WERI-Rb-1 (cell line): ENCODE results near the gene RAD51B.
A peak's percentile ranks its signal among the peaks of the same experiment; 100 is the strongest.

Source experiments
- DNase-seq: peaks from one replicate; pipeline ENCODE4 v3.0.0-alpha.2; 2020
- H3K27ac ChIP-seq: fragments of 250-450 bp; sonication (Bioruptor Pico); 2 replicates; pipeline ENCODE4 v1.5.1; 2020; ENCODE audit warnings: mild to moderate bottlenecking, moderate library complexity
- H3K27me3 ChIP-seq: fragments of 250-450 bp; sonication (Bioruptor Pico); 2 replicates; pipeline ENCODE4 v1.5.1; 2021; ENCODE audit warnings: mild to moderate bottlenecking, low read depth, moderate library complexity; ENCODE audit not compliant: insufficient read depth, severe bottlenecking
- H3K36me3 ChIP-seq: fragments of 250-450 bp; sonication (Bioruptor Pico); 2 replicates; pipeline ENCODE4 v1.5.1; 2020; ENCODE audit warnings: mild to moderate bottlenecking, moderate library complexity
- H3K4me3 ChIP-seq: 2 replicates; pipeline ENCODE4 v1.5.1; 2011; ENCODE audit warnings: low read depth, mild to moderate bottlenecking, control low read depth, low read length
- H3K9me3 ChIP-seq: fragments of 250-450 bp; sonication (Bioruptor Pico); 2 replicates; pipeline ENCODE4 v1.5.1; 2021; ENCODE audit warnings: mild to moderate bottlenecking, moderate library complexity; ENCODE audit not compliant: severe bottlenecking
- TF ChIP-seq, protein P1 (sequence below): IDR thresholded peaks from 2 replicates; pipeline ENCODE4 v1.5.1; 2011; ENCODE audit warnings: low read depth, mild to moderate bottlenecking, control low read depth, inconsistent platforms, low read length

Gene RAD51B

DNA sequence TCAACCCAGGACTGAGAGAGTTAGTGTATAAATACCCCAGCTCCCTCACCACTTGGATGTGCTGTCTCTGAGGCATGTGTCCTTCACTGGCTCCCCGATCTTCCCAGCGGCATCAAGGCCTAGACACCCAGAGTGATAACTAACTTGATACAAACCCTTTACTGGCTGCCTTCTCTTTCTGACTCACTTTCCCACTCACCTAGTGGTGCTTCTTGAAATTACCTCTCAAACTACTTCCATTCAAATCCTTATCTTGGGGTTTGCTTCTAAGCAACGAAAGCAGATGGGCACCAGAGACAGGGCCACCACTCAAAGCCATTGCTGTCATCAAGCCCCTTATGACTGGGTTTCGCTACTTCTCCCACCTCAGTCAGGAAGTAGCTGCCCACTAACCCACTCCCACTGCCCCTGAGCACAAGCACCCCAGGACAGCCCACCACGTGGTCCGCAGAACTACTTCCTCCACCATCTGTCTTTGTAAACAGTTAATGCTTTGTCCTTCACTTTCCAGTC is 956.1 kb downstream of the RAD51B start:
- no peaks in the 10 kb centered on the region for H3K27me3 ChIP-seq
- no peak for DNase-seq
- peaks cover 2% of the 10 kb centered on the region for H3K9me3 ChIP-seq
- no peak overlapping the region for H3K27ac ChIP-seq
- H3K36me3 ChIP-seq = no peaks in the 10 kb centered on the region
- H3K4me3 ChIP-seq = no peak overlapping the region
- TF ChIP-seq, protein P1, sequence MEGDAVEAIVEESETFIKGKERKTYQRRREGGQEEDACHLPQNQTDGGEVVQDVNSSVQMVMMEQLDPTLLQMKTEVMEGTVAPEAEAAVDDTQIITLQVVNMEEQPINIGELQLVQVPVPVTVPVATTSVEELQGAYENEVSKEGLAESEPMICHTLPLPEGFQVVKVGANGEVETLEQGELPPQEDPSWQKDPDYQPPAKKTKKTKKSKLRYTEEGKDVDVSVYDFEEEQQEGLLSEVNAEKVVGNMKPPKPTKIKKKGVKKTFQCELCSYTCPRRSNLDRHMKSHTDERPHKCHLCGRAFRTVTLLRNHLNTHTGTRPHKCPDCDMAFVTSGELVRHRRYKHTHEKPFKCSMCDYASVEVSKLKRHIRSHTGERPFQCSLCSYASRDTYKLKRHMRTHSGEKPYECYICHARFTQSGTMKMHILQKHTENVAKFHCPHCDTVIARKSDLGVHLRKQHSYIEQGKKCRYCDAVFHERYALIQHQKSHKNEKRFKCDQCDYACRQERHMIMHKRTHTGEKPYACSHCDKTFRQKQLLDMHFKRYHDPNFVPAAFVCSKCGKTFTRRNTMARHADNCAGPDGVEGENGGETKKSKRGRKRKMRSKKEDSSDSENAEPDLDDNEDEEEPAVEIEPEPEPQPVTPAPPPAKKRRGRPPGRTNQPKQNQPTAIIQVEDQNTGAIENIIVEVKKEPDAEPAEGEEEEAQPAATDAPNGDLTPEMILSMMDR = peak; percentile 28; the same call in 1 of the 2 replicates

DNA sequence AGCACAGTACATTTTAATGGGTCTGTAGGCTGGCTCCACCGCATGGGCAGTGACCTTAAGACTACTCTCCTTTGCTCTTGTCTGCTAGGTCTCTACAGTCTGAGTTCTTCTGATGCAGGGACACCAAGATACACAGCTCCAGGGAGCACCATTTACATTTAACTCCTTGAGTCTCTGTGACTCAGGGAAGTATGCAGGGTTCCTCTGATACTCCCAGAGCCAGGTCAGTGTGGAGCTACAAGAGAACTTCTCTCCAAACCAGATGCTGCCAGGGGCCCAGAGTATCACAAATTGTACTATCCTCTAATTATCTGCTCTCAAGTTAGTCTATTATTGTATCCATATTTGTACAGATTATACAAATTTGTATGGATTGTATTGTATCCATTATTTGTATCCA is 958.1 kb downstream of the RAD51B start:
- no peak overlapping the region for H3K4me3 ChIP-seq
- H3K36me3 ChIP-seq = no peaks in the 10 kb centered on the region
- TF ChIP-seq, protein P1 = no peak
- H3K27ac ChIP-seq = no peak overlapping the region
- H3K27me3 ChIP-seq = no peaks in the 10 kb centered on the region
- DNase-seq = no peak
- H3K9me3 ChIP-seq = peaks cover 2% of the 10 kb centered on the region
